ENCODE data around the gene EFNA2.

EFNA2 gene

DNA sequence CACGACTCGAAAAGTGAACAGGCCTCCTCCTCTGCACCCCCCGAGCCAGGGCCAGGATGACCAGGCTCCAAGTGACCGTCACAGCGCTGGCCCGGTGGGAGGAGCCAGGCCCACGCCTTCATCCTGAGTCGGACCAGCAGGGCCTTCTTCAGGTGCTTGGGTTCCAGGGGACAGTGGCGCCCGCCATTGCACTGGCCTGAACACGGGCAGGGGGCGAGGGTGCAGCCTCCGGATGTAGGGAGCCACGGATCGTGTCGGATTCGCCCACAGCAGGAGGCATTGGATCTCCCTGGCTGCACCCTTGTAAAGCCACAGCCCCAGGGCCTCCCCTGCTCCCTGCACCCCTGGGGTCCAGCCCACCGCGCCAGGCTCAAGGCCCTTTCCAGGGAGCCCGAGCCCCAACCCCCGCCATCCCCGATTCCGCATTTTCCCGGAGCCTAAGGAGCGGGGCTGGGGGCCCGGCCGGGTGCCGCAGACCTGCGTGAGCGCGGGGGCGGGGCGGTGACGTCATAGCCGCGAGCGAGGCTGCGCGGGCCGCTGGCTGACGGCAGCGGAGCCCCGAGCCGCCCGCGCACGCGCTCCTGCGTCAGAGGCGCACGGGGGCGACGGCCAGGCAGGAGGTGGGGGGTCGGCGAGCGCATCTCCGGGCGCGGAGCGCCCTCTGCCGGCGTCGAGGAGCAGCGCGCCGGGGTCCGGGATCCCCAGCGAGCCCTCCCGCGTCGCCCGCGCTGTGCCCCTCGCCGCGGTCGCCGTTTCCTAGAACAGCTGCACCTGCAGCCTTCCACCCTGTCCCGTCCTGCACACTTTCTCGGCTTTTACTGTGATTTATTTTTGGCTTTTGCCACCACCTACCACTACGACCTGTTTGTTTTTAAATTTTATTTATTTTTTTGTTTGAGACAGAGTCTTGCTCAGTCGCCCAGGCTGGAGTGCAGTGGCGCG is 45.6 kb upstream of the EFNA2 start:
- FAIRE-seq (no peak), DNase-seq (ENCODE audit: insufficient read length, low spot score) (peak; percentile 97)
- TF ChIP-seq, protein P1, sequence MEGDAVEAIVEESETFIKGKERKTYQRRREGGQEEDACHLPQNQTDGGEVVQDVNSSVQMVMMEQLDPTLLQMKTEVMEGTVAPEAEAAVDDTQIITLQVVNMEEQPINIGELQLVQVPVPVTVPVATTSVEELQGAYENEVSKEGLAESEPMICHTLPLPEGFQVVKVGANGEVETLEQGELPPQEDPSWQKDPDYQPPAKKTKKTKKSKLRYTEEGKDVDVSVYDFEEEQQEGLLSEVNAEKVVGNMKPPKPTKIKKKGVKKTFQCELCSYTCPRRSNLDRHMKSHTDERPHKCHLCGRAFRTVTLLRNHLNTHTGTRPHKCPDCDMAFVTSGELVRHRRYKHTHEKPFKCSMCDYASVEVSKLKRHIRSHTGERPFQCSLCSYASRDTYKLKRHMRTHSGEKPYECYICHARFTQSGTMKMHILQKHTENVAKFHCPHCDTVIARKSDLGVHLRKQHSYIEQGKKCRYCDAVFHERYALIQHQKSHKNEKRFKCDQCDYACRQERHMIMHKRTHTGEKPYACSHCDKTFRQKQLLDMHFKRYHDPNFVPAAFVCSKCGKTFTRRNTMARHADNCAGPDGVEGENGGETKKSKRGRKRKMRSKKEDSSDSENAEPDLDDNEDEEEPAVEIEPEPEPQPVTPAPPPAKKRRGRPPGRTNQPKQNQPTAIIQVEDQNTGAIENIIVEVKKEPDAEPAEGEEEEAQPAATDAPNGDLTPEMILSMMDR (IDR thresholded peaks at IDR 0.05; ENCODE audit: insufficient read depth, missing control alignments): peak; percentile 66

DNA sequence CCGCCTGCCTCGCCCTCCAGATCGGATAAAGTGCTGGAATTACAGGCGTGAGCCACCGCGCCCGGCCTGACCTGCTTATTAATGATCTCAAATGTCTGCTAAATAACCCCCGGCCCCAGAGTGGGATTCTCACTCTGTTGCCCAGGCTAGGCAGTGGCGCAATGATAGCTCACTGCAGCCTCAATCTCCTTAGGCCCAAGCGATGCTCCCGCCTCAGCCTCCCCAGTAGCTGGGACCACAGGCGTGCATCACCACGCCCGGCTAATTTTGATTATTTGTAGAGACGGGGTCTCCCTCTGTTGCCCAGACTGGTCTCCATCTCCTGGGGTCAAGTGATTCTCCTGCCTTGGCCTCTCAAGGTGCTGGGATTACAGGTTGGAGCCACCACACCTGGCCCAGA is 44.7 kb upstream of the EFNA2 start:
- TF ChIP-seq, protein P1 (IDR thresholded peaks at IDR 0.05; ENCODE audit: insufficient read depth, missing control alignments): no peak
- FAIRE-seq: no peak
- DNase-seq (ENCODE audit: insufficient read length, low spot score): no peak

DNA sequence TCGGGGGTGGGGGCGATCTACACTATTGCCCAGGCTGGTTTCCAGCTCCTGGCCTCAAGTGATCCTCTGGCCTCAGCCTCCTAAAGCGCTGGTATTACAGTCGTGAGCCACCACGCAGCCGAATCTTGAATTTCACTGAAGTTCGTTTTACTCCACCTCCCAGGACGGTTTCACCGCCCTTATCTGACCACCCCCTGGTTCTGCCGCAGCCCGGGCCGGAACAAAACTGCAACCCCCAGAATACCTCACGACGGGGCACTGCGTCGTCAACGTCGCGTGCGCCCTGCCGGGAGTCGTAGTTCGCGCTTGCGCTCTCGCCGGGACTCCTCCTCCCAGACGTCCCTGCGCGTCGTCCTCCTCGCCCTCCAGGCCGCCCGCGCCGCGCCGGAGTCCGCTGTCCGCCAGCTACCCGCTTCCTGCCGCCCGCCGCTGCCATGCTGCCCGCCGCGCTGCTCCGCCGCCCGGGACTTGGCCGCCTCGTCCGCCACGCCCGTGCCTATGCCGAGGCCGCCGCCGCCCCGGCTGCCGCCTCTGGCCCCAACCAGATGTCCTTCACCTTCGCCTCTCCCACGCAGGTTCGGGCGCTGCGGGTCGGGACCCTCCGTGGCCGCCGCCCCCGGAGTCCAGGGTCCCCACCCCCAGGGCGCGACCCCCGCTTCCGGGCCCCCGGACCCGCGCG is 44.1 kb upstream of the EFNA2 start, which contains the start of gene ATP5F1D:
Gene ATP5F1D, plus strand, starts transcription at position 335 of the 679 bp plus-strand sequence. Its CDS starts 100 bp downstream, at position 435.
- peak; percentile 97 for DNase-seq (ENCODE audit: insufficient read length, low spot score)
- TF ChIP-seq, protein P1 (IDR thresholded peaks at IDR 0.05; ENCODE audit: insufficient read depth, missing control alignments): no peak
- FAIRE-seq: no peak

DNA sequence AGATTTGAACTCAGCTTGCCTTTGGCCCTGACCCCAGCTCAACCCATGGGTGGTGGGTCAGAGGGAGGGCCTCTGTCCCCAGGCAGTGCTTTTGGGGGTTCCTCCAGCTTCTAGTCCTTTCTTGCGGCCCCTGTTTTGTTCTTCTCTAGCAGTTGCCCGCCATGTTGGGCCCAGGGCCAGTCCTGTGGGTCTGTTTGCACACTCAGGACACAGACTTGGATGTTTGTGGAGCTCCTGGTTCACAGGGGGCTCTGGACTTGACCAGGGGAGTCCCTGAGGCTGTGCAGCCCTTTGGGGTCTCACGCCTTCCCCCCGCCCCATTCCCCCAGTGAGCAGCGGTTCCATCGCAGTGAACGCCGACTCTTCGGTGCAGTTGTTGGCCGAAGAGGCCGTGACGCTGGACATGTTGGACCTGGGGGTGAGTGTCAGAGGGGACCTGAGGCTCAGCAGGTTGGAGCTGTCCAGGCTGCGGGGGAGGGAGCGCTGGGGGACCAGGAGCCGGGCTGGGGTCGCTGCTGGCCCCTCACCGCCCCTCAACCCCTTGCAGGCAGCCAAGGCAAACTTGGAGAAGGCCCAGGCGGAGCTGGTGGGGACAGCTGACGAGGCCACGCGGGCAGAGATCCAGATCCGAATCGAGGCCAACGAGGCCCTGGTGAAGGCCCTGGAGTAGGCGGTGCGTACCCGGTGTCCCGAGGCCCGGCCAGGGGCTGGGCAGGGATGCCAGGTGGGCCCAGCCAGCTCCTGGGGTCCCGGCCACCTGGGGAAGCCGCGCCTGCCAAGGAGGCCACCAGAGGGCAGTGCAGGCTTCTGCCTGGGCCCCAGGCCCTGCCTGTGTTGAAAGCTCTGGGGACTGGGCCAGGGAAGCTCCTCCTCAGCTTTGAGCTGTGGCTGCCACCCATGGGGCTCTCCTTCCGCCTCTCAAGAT is 41.6 kb upstream of the EFNA2 start:
- TF ChIP-seq, protein P1 (IDR thresholded peaks at IDR 0.05; ENCODE audit: insufficient read depth, missing control alignments): peak; percentile 68
- no peak for FAIRE-seq
- peak; percentile 96 for DNase-seq (ENCODE audit: insufficient read length, low spot score)

DNA sequence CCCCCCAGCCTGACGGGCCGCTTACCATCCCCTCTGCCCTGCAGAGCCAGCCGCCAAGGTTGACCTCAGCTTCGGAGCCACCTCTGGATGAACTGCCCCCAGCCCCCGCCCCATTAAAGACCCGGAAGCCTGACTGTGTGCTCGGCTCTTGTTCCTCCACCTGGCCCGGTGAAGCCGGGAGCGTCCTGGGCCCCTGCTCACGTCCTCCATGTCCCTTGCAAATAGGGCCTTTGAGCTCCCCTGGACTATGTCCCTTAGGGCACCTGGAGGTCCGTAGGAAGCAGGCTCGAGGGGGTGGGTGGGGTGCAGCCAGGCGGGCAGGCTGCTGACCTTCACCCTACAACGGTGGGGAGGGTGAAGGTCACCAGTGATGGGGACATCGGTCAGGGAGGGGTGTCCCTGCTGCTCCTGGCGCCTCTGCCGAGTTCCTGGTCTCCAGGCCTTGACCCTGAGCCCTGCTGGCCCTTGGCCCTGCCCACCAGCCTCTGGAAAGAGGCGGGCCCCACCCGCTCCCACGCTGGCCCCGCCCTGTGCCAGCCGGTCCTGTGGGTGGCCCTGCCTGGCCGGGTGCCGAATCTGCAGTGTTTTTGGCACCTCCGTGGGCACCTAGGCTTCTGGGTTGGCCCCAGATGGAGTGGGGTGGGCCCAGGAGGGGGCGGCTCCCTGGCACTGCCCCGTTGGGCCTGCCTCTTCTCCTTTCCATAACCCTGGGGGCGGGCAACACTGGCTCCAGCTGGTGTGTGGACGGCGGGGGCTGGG is 40.8 kb upstream of the EFNA2 start:
- FAIRE-seq (no peak), DNase-seq (ENCODE audit: insufficient read length, low spot score) (no peak)
- TF ChIP-seq, protein P1 (IDR thresholded peaks at IDR 0.05; ENCODE audit: insufficient read depth, missing control alignments): no peak
